CD14-positive monocyte (primary cell): ENCODE measurements around the gene RALGAPA1. TPM values are rescaled to one million over a fixed set of nuclear protein-coding genes. Genes with fewer than 3 reads are reported as not detected.

ENCODE experiments used
- DNase-seq, 3 donors: peaks; one replicate each; pipeline ENCODE4 v3.0.0-alpha.2; 2011 to 2022
- H2AFZ ChIP-seq: 2 replicates; pipeline ENCODE4 v1.6.0; 2012; ENCODE audit warnings: mild to moderate bottlenecking, low read depth, low read length, inconsistent platforms; ENCODE audit not compliant: insufficient read depth, poor library complexity, severe bottlenecking
- H3K27ac ChIP-seq, 2 donors: 1 replicate in 1 of 2; 2 replicates in 1 of 2; pipeline ENCODE4 v1.5.1; 2012 to 2013; ENCODE audit warnings: low read length in 2 of 2, control low read depth in 1 of 2, inconsistent platforms in 1 of 2, low read depth in 1 of 2, mild to moderate bottlenecking in 1 of 2
- H3K27me3 ChIP-seq, 2 donors: one replicate each; pipeline versions ENCODE4 v1.6.0 to v1.6.1; 2011 to 2013; ENCODE audit warnings: low read length in 2 of 2; ENCODE audit not compliant: control insufficient read depth in 2 of 2, insufficient read depth in 2 of 2
- H3K36me3 ChIP-seq, 2 donors: replicated peaks in 1 of 2; 1 replicate in 1 of 2; 2 replicates in 1 of 2; pipeline versions ENCODE4 v1.5.1 to v1.6.1; 2012 to 2013; ENCODE audit warnings: low read length in 2 of 2, control low read depth in 1 of 2, inconsistent platforms in 1 of 2, mild to moderate bottlenecking in 1 of 2; ENCODE audit not compliant: insufficient read depth in 2 of 2, control insufficient read depth in 1 of 2
- H3K4me1 ChIP-seq, 2 donors: 1 replicate in 1 of 2; 2 replicates in 1 of 2; pipeline versions ENCODE4 v1.5.1 to v1.6.1; 2012 to 2013; ENCODE audit warnings: low read length in 2 of 2, control low read depth in 1 of 2, inconsistent platforms in 1 of 2, mild to moderate bottlenecking in 1 of 2, moderate library complexity in 1 of 2; ENCODE audit not compliant: insufficient read depth in 2 of 2, control insufficient read depth in 1 of 2
- H3K4me2 ChIP-seq: replicated peaks from 2 replicates; pipeline ENCODE3; 2012; ENCODE audit warnings: low read length, moderate library complexity, mild to moderate bottlenecking; ENCODE audit not compliant: poor library complexity, severe bottlenecking; ENCODE audit errors: extremely low read depth
- H3K4me3 ChIP-seq, 3 experiments: fragments of 200-600 bp in 1 of 3; sonication (generic) in 1 of 3; replicated peaks in 1 of 3; 1 replicate in 2 of 3; 2 replicates in 1 of 3; pipeline ENCODE4 v1.5.1; 2011 to 2013; ENCODE audit warnings: low read length in 3 of 3, mild to moderate bottlenecking in 3 of 3, control low read depth in 2 of 3, low read depth in 2 of 3, inconsistent platforms in 1 of 3, moderate library complexity in 1 of 3
- H3K79me2 ChIP-seq: 2 replicates; pipeline ENCODE4 v1.6.0; 2012; ENCODE audit warnings: mild to moderate bottlenecking, control low read depth, inconsistent platforms, low read length, moderate library complexity; ENCODE audit not compliant: insufficient read depth
- H3K9ac ChIP-seq: 2 replicates; pipeline ENCODE4 v1.6.0; 2017; ENCODE audit warnings: low read length, mild to moderate bottlenecking; ENCODE audit not compliant: insufficient read depth, poor library complexity, severe bottlenecking
- H3K9me3 ChIP-seq, 2 donors: replicated peaks in 1 of 2; 1 replicate in 1 of 2; 2 replicates in 1 of 2; pipeline versions ENCODE4 v1.5.1 to v1.6.1; 2012 to 2013; ENCODE audit warnings: low read length in 2 of 2, control low read depth in 1 of 2; ENCODE audit not compliant: control insufficient read depth in 1 of 2, insufficient read depth in 1 of 2
- H4K20me1 ChIP-seq: 2 replicates; pipeline ENCODE4 v1.6.0; 2012; ENCODE audit warnings: mild to moderate bottlenecking, low read length, control low read depth, moderate library complexity; ENCODE audit not compliant: insufficient read depth
- H3K27ac Mint-ChIP-seq, 7 donors: one replicate each; pipeline ENCODE4 v1.8.0; 2020; ENCODE audit warnings: mild to moderate bottlenecking in 7 of 7, mixed read lengths in 7 of 7, moderate library complexity in 6 of 7, inconsistent platforms in 2 of 7
- H3K27me3 Mint-ChIP-seq, 3 donors: one replicate each; pipeline ENCODE4 v1.8.0; 2021 to 2022; ENCODE audit warnings: low read depth in 3 of 3, mild to moderate bottlenecking in 3 of 3, mixed read lengths in 3 of 3, moderate library complexity in 3 of 3, inconsistent platforms in 1 of 3
- H3K36me3 Mint-ChIP-seq, 2 donors: one replicate each; pipeline ENCODE4 v1.8.0; 2020; ENCODE audit warnings: mixed read lengths in 2 of 2, inconsistent platforms in 1 of 2, mild to moderate bottlenecking in 1 of 2
- H3K4me1 Mint-ChIP-seq: one replicate; pipeline ENCODE4 v1.8.0; 2020; ENCODE audit warnings: mild to moderate bottlenecking, mixed read lengths
- H3K4me3 Mint-ChIP-seq, 2 donors: one replicate each; pipeline ENCODE4 v1.8.0; 2020; ENCODE audit warnings: mild to moderate bottlenecking in 2 of 2, mixed read lengths in 2 of 2, moderate library complexity in 1 of 2
- H3K9me3 Mint-ChIP-seq, 7 donors: one replicate each; pipeline ENCODE4 v1.8.0; 2020 to 2022; ENCODE audit warnings: mixed read lengths in 7 of 7, mild to moderate bottlenecking in 6 of 7, moderate library complexity in 6 of 7, inconsistent platforms in 2 of 7
- WGBS: methylation state at CpG from one replicate; pipeline ENCODE4 v1.1.5; 2013; ENCODE audit warnings: missing lambda C conversion rate; ENCODE audit not compliant: insufficient coverage; 5-methylcytosine and 5-hydroxymethylcytosine counted together
- intact Hi-C, 2 donors: fragments of 100-400 bp; cut with micrococcal nuclease; formaldehyde crosslinking; loops; one replicate each; pipeline versions ENCODE4 v1.15.0 to v1.15.1; 2023
- polyA plus RNA-seq, 3 donors: library from polyadenylated mRNA; depleted of rRNA in 1 of 3; unstranded in 2 of 3; stranded (reverse) in 1 of 3; fragments of 300-500 nt in 2 of 3; fragments of >200 nt in 1 of 3; fragmentation: Illumina TruSeq in 2 of 3; gene quantifications; 1 replicate in 2 of 3; 2 replicates in 1 of 3; pipeline ENCODE4 v1.2.3, GENCODE V29; 2012 to 2021
- TF ChIP-seq, protein P1 (sequence below): fragments of 200-600 bp; IDR thresholded peaks from one replicate; pipeline ENCODE4 v1.8.0; 2022; ENCODE audit warnings: antibody characterized with exemption, mild to moderate bottlenecking

RALGAPA1 gene
- polyA plus RNA-seq, 3 donors: 3.2 to 7.4 (median 4.1) TPM

DNA sequence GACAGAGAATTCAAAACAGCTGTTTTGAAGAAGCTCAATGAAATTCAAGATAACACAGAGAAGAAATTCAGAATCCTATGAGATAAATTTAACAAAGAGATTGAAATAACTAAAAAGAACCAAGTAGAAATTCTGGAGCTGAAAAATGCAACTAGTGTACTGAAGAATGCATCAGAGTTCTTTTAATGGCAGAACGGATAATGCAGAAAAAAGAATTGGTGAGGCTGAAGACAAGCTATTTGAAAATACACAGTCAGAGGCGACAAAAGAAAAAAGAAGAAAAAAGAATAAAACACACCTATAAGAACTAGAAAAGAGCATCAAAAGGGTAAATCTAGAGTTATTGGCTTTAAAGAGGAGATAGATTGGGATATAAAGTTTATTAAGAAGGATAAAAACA lies 171.8 kb downstream of the RALGAPA1 start:
- peaks cover 4 to 6% of the 10 kb centered on the region in 2 donors for H3K36me3 ChIP-seq
- H3K27me3 ChIP-seq: no peaks in the 10 kb centered on the region
- no peak overlapping the region for H3K27ac Mint-ChIP-seq
- intact Hi-C loops: no loop called here
- H3K27me3 Mint-ChIP-seq: no peaks in the 10 kb centered on the region
- H2AFZ ChIP-seq: no peak overlapping the region
- DNase-seq: no peak
- no peaks in the 10 kb centered on the region for H3K79me2 ChIP-seq
- H3K4me3 ChIP-seq: no peak overlapping the region
- H3K9ac ChIP-seq: no peak overlapping the region
- no peak overlapping the region for H3K27ac ChIP-seq
- peaks cover 19 to 54% of the 10 kb centered on the region in 2 donors for H3K36me3 Mint-ChIP-seq
- no peaks in the 10 kb centered on the region for H3K9me3 ChIP-seq
- no peaks in the 10 kb centered on the region for H3K4me1 ChIP-seq
- H3K4me3 Mint-ChIP-seq: no peak overlapping the region
- H3K4me1 Mint-ChIP-seq: no peaks in the 10 kb centered on the region
- H3K9me3 Mint-ChIP-seq: peaks cover 0 to 13% (median 3%) of the 10 kb centered on the region in 7 donors
- WGBS: no CpG with 5 or more reads among the region's 2 CpGs
- TF ChIP-seq, protein P1, sequence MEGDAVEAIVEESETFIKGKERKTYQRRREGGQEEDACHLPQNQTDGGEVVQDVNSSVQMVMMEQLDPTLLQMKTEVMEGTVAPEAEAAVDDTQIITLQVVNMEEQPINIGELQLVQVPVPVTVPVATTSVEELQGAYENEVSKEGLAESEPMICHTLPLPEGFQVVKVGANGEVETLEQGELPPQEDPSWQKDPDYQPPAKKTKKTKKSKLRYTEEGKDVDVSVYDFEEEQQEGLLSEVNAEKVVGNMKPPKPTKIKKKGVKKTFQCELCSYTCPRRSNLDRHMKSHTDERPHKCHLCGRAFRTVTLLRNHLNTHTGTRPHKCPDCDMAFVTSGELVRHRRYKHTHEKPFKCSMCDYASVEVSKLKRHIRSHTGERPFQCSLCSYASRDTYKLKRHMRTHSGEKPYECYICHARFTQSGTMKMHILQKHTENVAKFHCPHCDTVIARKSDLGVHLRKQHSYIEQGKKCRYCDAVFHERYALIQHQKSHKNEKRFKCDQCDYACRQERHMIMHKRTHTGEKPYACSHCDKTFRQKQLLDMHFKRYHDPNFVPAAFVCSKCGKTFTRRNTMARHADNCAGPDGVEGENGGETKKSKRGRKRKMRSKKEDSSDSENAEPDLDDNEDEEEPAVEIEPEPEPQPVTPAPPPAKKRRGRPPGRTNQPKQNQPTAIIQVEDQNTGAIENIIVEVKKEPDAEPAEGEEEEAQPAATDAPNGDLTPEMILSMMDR: no peak
- no peaks in the 10 kb centered on the region for H4K20me1 ChIP-seq
- H3K4me2 ChIP-seq: no peak overlapping the region

DNA sequence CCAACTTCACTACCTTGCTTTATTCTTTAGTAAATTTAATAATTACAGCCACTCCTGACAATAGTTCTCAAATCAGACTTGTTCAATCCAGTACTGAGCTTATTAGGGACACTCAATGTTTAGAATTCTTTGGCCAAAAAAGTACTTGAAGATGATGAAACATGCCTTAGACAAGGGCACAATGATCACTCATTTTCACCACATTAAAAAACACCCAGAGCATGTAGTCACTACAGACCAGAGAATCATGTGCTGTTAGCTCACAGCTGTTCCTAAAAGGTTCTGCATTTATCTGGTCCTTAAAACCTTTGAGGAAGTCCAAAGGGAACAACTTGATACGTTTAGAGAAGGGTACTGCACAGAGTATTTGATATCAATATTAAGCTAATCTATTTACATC lies 176.4 kb downstream of the RALGAPA1 start:
- Histone ChIP-seq H3K4me2 (no peak overlapping the region), H2AFZ (no peak overlapping the region), H3K27ac (no peak overlapping the region), H3K9ac (no peak overlapping the region), H3K27me3 (no peaks in the 10 kb centered on the region), H3K36me3 (peaks cover 4 to 6% of the 10 kb centered on the region in 2 donors), H4K20me1 (no peaks in the 10 kb centered on the region), H3K9me3 (no peaks in the 10 kb centered on the region), H3K79me2 (no peaks in the 10 kb centered on the region), H3K4me1 (no peaks in the 10 kb centered on the region), H3K4me3 (no peak overlapping the region)
- Mint-ChIP-seq H3K27ac (no peak overlapping the region), H3K4me1 (no peaks in the 10 kb centered on the region), H3K36me3 (peaks cover 14 to 23% of the 10 kb centered on the region in 2 donors), H3K9me3 (peaks cover 0 to 7% (median 1%) of the 10 kb centered on the region in 7 donors), H3K4me3 (no peak overlapping the region), H3K27me3 (no peaks in the 10 kb centered on the region)
- no peak for DNase-seq
- intact Hi-C loops: no loop called here
- TF ChIP-seq, protein P1: no peak
- WGBS: no CpG with 5 or more reads among the region's 1 CpG
